ENCODE data around the gene PAPSS1. TPM values are rescaled to one million over a fixed set of nuclear protein-coding genes. Genes with fewer than 3 reads are reported as not detected.

Gene PAPSS1
- polyA plus RNA-seq, 1 donor from 2014 or later = 216 TPM

DNA sequence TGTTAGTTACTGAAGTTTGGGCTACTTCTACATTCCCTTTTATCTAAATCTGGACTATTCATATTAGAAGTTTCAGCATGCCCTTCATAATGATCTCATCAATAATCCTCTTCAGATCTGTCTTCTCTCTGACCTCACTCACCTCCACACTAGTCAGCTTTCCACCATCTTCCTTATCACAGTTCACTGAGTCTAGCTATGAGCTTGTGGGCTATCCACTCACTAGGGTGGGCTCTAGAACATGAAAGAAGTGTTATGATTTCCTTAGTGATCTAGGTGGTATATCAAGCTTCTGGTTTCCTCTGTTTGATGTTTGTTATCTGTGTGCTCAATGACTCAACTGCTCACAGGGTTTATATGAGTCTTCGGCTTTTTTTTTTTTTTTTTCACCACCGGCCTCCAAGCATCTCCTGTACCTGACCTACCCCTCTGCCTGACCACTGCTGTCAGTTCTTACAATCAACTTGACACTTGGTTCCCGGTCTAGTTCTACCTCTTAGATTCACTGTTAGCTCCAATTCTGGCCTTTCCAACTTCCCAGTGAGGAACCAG, 103.1 kb downstream of the PAPSS1 start:
- Histone ChIP-seq H3K4me3 (ENCODE audit: low read length) (no peak overlapping the region), H3K36me3 (ENCODE audit: insufficient read depth, low read length) (no peaks in the 10 kb centered on the region), H3K27ac (ENCODE audit: low read length) (no peak overlapping the region), H3K79me2 (replicated peaks; ENCODE audit: insufficient read depth, low read length) (no peaks in the 10 kb centered on the region), H3K27me3 (ENCODE audit: insufficient read depth, low read depth, low read length) (no peaks in the 10 kb centered on the region), H3K4me2 (ENCODE audit: low read length) (no peak overlapping the region), H2AFZ (ENCODE audit: low read depth, low read length) (no peak overlapping the region), H4K20me1 (ENCODE audit: insufficient read depth) (no peaks in the 10 kb centered on the region), H3K9me2 (ENCODE audit: insufficient read depth, low read length) (no peaks in the 10 kb centered on the region), H3F3A (ENCODE audit: insufficient read depth, low read length, poor library complexity, severe bottlenecking) (no peaks in the 10 kb centered on the region), H3K9ac (ENCODE audit: low read length) (no peak overlapping the region), H3K9me3 (ENCODE audit: low read length) (no peaks in the 10 kb centered on the region)
- TF ChIP-seq EP300 (conservative IDR thresholded peaks at IDR 0.05; ENCODE audit: poor library complexity, severe bottlenecking) (no peak), SMC3 (conservative IDR thresholded peaks at IDR 0.05; ENCODE audit: poor library complexity) (no peak), TAF1 (IDR thresholded peaks at IDR 0.05; ENCODE audit: low read depth) (no peak), MXI1 (conservative IDR thresholded peaks at IDR 0.05; ENCODE audit: poor library complexity, severe bottlenecking) (no peak)
- TF ChIP-seq, protein P1, sequence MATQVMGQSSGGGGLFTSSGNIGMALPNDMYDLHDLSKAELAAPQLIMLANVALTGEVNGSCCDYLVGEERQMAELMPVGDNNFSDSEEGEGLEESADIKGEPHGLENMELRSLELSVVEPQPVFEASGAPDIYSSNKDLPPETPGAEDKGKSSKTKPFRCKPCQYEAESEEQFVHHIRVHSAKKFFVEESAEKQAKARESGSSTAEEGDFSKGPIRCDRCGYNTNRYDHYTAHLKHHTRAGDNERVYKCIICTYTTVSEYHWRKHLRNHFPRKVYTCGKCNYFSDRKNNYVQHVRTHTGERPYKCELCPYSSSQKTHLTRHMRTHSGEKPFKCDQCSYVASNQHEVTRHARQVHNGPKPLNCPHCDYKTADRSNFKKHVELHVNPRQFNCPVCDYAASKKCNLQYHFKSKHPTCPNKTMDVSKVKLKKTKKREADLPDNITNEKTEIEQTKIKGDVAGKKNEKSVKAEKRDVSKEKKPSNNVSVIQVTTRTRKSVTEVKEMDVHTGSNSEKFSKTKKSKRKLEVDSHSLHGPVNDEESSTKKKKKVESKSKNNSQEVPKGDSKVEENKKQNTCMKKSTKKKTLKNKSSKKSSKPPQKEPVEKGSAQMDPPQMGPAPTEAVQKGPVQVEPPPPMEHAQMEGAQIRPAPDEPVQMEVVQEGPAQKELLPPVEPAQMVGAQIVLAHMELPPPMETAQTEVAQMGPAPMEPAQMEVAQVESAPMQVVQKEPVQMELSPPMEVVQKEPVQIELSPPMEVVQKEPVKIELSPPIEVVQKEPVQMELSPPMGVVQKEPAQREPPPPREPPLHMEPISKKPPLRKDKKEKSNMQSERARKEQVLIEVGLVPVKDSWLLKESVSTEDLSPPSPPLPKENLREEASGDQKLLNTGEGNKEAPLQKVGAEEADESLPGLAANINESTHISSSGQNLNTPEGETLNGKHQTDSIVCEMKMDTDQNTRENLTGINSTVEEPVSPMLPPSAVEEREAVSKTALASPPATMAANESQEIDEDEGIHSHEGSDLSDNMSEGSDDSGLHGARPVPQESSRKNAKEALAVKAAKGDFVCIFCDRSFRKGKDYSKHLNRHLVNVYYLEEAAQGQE (IDR thresholded peaks at IDR 0.05; ENCODE audit: borderline replicate concordance) = no peak

GRCh38 chr4:107615809-107616208, 104.2 kb downstream of the PAPSS1 start:
- Histone ChIP-seq H2AFZ (ENCODE audit: low read depth, low read length) (no peak overlapping the region), H3K27ac (ENCODE audit: low read length) (no peak overlapping the region), H3K9ac (ENCODE audit: low read length) (no peak overlapping the region), H3K27me3 (ENCODE audit: insufficient read depth, low read depth, low read length) (no peaks in the 10 kb centered on the region), H3K4me3 (ENCODE audit: low read length) (no peak overlapping the region), H3K4me2 (ENCODE audit: low read length) (no peak overlapping the region), H4K20me1 (ENCODE audit: insufficient read depth) (no peaks in the 10 kb centered on the region), H3K36me3 (ENCODE audit: insufficient read depth, low read length) (no peaks in the 10 kb centered on the region), H3K9me2 (ENCODE audit: insufficient read depth, low read length) (no peaks in the 10 kb centered on the region), H3F3A (ENCODE audit: insufficient read depth, low read length, poor library complexity, severe bottlenecking) (no peaks in the 10 kb centered on the region), H3K9me3 (ENCODE audit: low read length) (no peaks in the 10 kb centered on the region), H3K79me2 (replicated peaks; ENCODE audit: insufficient read depth, low read length) (no peaks in the 10 kb centered on the region)
- no peak for TF ChIP-seq SMC3 (conservative IDR thresholded peaks at IDR 0.05; ENCODE audit: poor library complexity)
- no peak for TF ChIP-seq TAF1 (IDR thresholded peaks at IDR 0.05; ENCODE audit: low read depth)

DNA sequence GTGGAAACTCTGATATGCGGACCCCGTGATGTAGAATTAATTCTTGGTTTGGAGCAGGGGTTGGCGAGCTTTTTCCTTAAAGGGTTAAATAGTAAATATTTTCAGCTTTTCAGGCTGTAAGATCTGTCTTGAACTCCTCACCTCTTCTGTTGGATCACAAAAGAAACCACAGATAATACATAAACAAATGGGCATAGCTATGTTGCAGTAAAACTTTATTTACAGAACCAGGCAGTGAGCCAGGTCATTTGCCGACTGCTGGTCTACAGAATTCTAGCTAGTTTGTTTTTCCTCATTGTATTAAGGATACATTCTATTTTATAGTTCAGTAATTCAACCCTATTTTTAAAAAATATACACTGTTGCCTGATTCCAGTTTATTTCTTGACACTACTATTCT, 116.6 kb downstream of the PAPSS1 start:
- Histone ChIP-seq H3K4me3 (ENCODE audit: low read length) (no peak overlapping the region), H3K9me2 (ENCODE audit: insufficient read depth, low read length) (no peaks in the 10 kb centered on the region), H3K79me2 (replicated peaks; ENCODE audit: insufficient read depth, low read length) (no peaks in the 10 kb centered on the region), H3F3A (ENCODE audit: insufficient read depth, low read length, poor library complexity, severe bottlenecking) (no peaks in the 10 kb centered on the region), H2AFZ (ENCODE audit: low read depth, low read length) (no peak overlapping the region), H4K20me1 (ENCODE audit: insufficient read depth) (no peaks in the 10 kb centered on the region), H3K4me2 (ENCODE audit: low read length) (no peak overlapping the region), H3K27ac (ENCODE audit: low read length) (no peak overlapping the region), H3K9me3 (ENCODE audit: low read length) (no peaks in the 10 kb centered on the region), H3K9ac (ENCODE audit: low read length) (no peak overlapping the region), H3K36me3 (ENCODE audit: insufficient read depth, low read length) (no peaks in the 10 kb centered on the region), H3K27me3 (ENCODE audit: insufficient read depth, low read depth, low read length) (no peaks in the 10 kb centered on the region)
- TF ChIP-seq CTCF (IDR thresholded peaks at IDR 0.05; ENCODE audit: poor library complexity, severe bottlenecking) (no peak), TAF1 (IDR thresholded peaks at IDR 0.05; ENCODE audit: low read depth) (no peak), MXI1 (conservative IDR thresholded peaks at IDR 0.05; ENCODE audit: poor library complexity, severe bottlenecking) (no peak), SMC3 (conservative IDR thresholded peaks at IDR 0.05; ENCODE audit: poor library complexity) (no peak)

Measured in neural cell (in vitro differentiated cells).